GM12872 (cell line): Measurements from ENCODE around the gene SKAP1.

Experiments used
- CTCF ChIP-seq: IDR thresholded peaks from 3 replicates; pipeline ENCODE4 v1.5.1; 2011; ENCODE audit warnings: low read depth, mild to moderate bottlenecking, low read length, moderate library complexity; ENCODE audit not compliant: insufficient read depth

Gene SKAP1

GRCh38 chr17:48444516-48445247 is 14.7 kb upstream of the SKAP1 start:
- no peak for TF ChIP-seq CTCF

- no peak for TF ChIP-seq CTCF
Measured at GRCh38 chr17:48443712-48444111, 13.7 kb upstream of the SKAP1 start.

GRCh38 chr17:48442819-48443218 is 12.8 kb upstream of the SKAP1 start:
- TF ChIP-seq CTCF, result no peak

GRCh38 chr17:48441862-48442261 is 11.8 kb upstream of the SKAP1 start:
- no peak for TF ChIP-seq CTCF

GRCh38 chr17:48441231-48441711 is 11.3 kb upstream of the SKAP1 start:
- no peak for TF ChIP-seq CTCF

GRCh38 chr17:48440669-48441068 is 10.7 kb upstream of the SKAP1 start:
- no peak for TF ChIP-seq CTCF

GRCh38 chr17:48439875-48440505 is 10.0 kb upstream of the SKAP1 start:
- TF ChIP-seq CTCF, result no peak
